GM18868 (cell line): Measurements from ENCODE around the gene TMEM25.
"Not testable (repeated sequence)": the region's sequence is repeated elsewhere in the genome, so short reads cannot be mapped to it uniquely, and the experiment has no call there.

Experiments used
- ATAC-seq: cut with Tn5 transposase; IDR thresholded peaks from one replicate; pipeline ENCODE4 v1.9.1; 2021; ENCODE audit warnings: mild to moderate bottlenecking, moderate library complexity; ENCODE audit not compliant: unreplicated experiment

The TMEM25 gene

GRCh38 chr11:118574636-118575035 lies 43.6 kb downstream of the TMEM25 start:
- ATAC-seq: no peak

GRCh38 chr11:118577995-118578394 lies 47.0 kb downstream of the TMEM25 start:
- ATAC-seq: not testable (repeated sequence)

GRCh38 chr11:118581057-118581456 lies 50.1 kb downstream of the TMEM25 start:
- ATAC-seq: no peak
